Psoas muscle (tissue), 8 donors: ENCODE results near the gene NTRK2. TPM values are rescaled to one million over a fixed set of nuclear protein-coding genes. Genes with fewer than 3 reads are reported as not detected.

Source experiments
- ATAC-seq, 4 donors: fragments of 200-7000 bp; cut with Tn5 transposase; one replicate each; pipeline ENCODE4 v1.9.1; 2020; ENCODE audit warnings: moderate library complexity in 3 of 4, mild to moderate bottlenecking in 2 of 4
- DNase-seq, 2 donors: peaks; one replicate each; pipeline ENCODE4 v3.0.0-alpha.2; 2020
- H3K27ac ChIP-seq: fragments of 200-600 bp; one replicate; pipeline ENCODE4 v1.8.0; 2022
- H3K27me3 ChIP-seq, 3 donors: fragments of 200-600 bp in 1 of 3; one replicate each; pipeline versions ENCODE4 v1.6.1 to v1.8.0; 2013 to 2022; ENCODE audit warnings: low read length in 2 of 3, mild to moderate bottlenecking in 2 of 3, moderate library complexity in 1 of 3; ENCODE audit not compliant: insufficient read depth in 3 of 3
- H3K36me3 ChIP-seq, 2 donors: fragments of 200-600 bp in 1 of 2; one replicate each; pipeline versions ENCODE4 v1.6.1 to v1.8.0; 2013 to 2022; ENCODE audit warnings: low read depth in 1 of 2, mild to moderate bottlenecking in 1 of 2, moderate library complexity in 1 of 2; ENCODE audit not compliant: insufficient read depth in 1 of 2
- H3K4me1 ChIP-seq: fragments of 200-600 bp; one replicate; pipeline ENCODE4 v1.8.0; 2022
- H3K4me3 ChIP-seq: fragments of 200-600 bp; one replicate; pipeline ENCODE4 v1.8.0; 2022; ENCODE audit warnings: mild to moderate bottlenecking
- H3K9me3 ChIP-seq: fragments of 200-600 bp; one replicate; pipeline ENCODE4 v1.8.0; 2022
- CTCF ChIP-seq: fragments of 200-600 bp; IDR thresholded peaks from one replicate; pipeline ENCODE4 v1.8.0; 2022; ENCODE audit warnings: antibody characterized with exemption
- WGBS, 3 donors: extraction: QIAGEN DNeasy Blood & Tissue Kit; methylation state at CpG; one replicate each; pipeline versions ENCODE4 v1.1.6 to v1.1.7; 2013; 5-methylcytosine and 5-hydroxymethylcytosine counted together
- intact Hi-C, 2 donors: fragments of 100-400 bp; cut with DNase I; formaldehyde crosslinking; loops; one replicate each; pipeline versions ENCODE4 v1.11.0 to v1.14.2; 2022
- polyA plus RNA-seq, 3 donors: library from polyadenylated mRNA; stranded (reverse); fragments of 200-250 nt; gene quantifications; one replicate each; pipeline ENCODE4 v1.2.3, GENCODE V29; 2013
- total RNA-seq, 4 donors: library from RNA; stranded (reverse); fragmentation: NEBNext Ultra II Directional in 2 of 4; extraction: Animal tissue kit (Norgen Biotek cat#: 25700) in 2 of 4; gene quantifications; one replicate each; pipeline versions ENCODE4 v1.2.1 to v1.2.4, GENCODE V29; 2021 to 2023
- donor health status: healthy with polysubstance abuse.
- donor health status: DM: no; HTN: no; CAD: no; lungs with moderate emphysema.
- donor health status: Bipolar disorder and iron deficiency.
- donor health status: healthy.
- donor health status: DM: yes; HTN: yes; CAD: no.
- donor health status: DM: no; HTN: no; CAD: no.
- donor health status: DM: no; HTN: no; CAD: no.
- donor health status: DM: yes; HTN: yes; CAD: no.

NTRK2 gene
- total and polyA plus RNA-seq, 7 donors: 0.46 to 3.6 (median 1.4) TPM

- no peak overlapping the region for H3K27ac ChIP-seq
- no peaks in the 10 kb centered on the region for H3K9me3 ChIP-seq
- WGBS, 3 donors: 16 to 23% (median 17%) methylated on average over 8 of the region's 8 CpGs
- DNase-seq (no peak), ATAC-seq (peak in 3 of 4 donors; percentile 33 to 41 (median 40))
- intact Hi-C loops: no loop called here
- no peak overlapping the region for H3K4me3 ChIP-seq
- no peaks in the 10 kb centered on the region for H3K4me1 ChIP-seq
- no peaks in the 10 kb centered on the region for H3K36me3 ChIP-seq
- H3K27me3 ChIP-seq: peaks cover 0 to 4% (median 0%) of the 10 kb centered on the region in 3 donors
- TF ChIP-seq CTCF: no peak
Observed at GRCh38 chr9:84823421-84824271, 154.1 kb downstream of the NTRK2 start.

- intact Hi-C loops: no loop called here
- 55 to 59% (median 56%) methylated on average over 4 of the region's 4 CpGs for WGBS, 3 donors
- no peaks in the 10 kb centered on the region for H3K4me1 ChIP-seq
Observed at GRCh38 chr9:84827216-84827765, 157.8 kb downstream of the NTRK2 start.

GRCh38 chr9:84828046-84828445 lies 158.5 kb downstream of the NTRK2 start:
- WGBS, 3 donors: 75 to 84% (median 82%) methylated on average over 2 of the region's 2 CpGs
- Histone ChIP-seq H3K36me3 (no peaks in the 10 kb centered on the region), H3K9me3 (no peaks in the 10 kb centered on the region), H3K4me3 (no peak overlapping the region), H3K4me1 (no peaks in the 10 kb centered on the region), H3K27me3 (peaks cover 0 to 4% (median 0%) of the 10 kb centered on the region in 3 donors), H3K27ac (no peak overlapping the region)
- intact Hi-C loops: no loop called here
- no peak for TF ChIP-seq CTCF
- ATAC-seq (no peak), DNase-seq (no peak)

More at GRCh38 chr9:84827216-84827765, 157.8 kb downstream of the NTRK2 start:
- Histone ChIP-seq H3K9me3 (no peaks in the 10 kb centered on the region), H3K27ac (no peak overlapping the region), H3K36me3 (no peaks in the 10 kb centered on the region), H3K4me3 (no peak overlapping the region), H3K27me3 (peaks cover 0 to 4% (median 0%) of the 10 kb centered on the region in 3 donors)
- ATAC-seq: peak in 1 of 4 donors; percentile 20
- TF ChIP-seq CTCF: no peak
- no peak for DNase-seq

GRCh38 chr9:84829471-84829870 lies 159.9 kb downstream of the NTRK2 start:
- Histone ChIP-seq H3K4me3 (no peak overlapping the region), H3K9me3 (no peaks in the 10 kb centered on the region), H3K36me3 (no peaks in the 10 kb centered on the region), H3K27me3 (no peaks in the 10 kb centered on the region), H3K27ac (no peak overlapping the region), H3K4me1 (no peaks in the 10 kb centered on the region)
- ATAC-seq (no peak), DNase-seq (no peak)
- intact Hi-C loops: no loop called here
- no peak for TF ChIP-seq CTCF
- 38 to 47% (median 43%) methylated on average over 8 of the region's 8 CpGs for whole genome bisulfite sequencing, 3 donors
